ENCODE data around the gene WDR35. TPM values are rescaled to one million over a fixed set of nuclear protein-coding genes. Genes with fewer than 3 reads are reported as not detected.

WDR35 gene
- total RNA-seq, 1 experiment from 2014 or later = 16.7 TPM

- Histone ChIP-seq H3K4me2 (ENCODE audit: insufficient read depth, insufficient read length, low read length) (peak overlapping the region; percentile 74), H3K79me2 (ENCODE audit: insufficient read depth, low read length) (no peaks in the 10 kb centered on the region), H2BK20ac (ENCODE audit: low read depth, low read length, poor library complexity, severe bottlenecking) (no peak overlapping the region), H3K79me1 (ENCODE audit: insufficient read depth, low read depth, low read length, poor library complexity, severe bottlenecking) (no peaks in the 10 kb centered on the region), H2AFZ (ENCODE audit: low read length) (no peak overlapping the region), H3K23me2 (ENCODE audit: insufficient read length, low read depth, low read length, poor library complexity, severe bottlenecking) (peaks cover 8% of the 10 kb centered on the region), H3K56ac (ENCODE audit: insufficient read length, low read depth, low read length) (no peak overlapping the region), H3K23ac (ENCODE audit: insufficient read length, low read depth, low read length) (no peak overlapping the region), H2BK15ac (ENCODE audit: low read depth, low read length) (no peak overlapping the region), H4K5ac (ENCODE audit: insufficient read length, low read depth, low read length) (no peak overlapping the region), H3K4ac (ENCODE audit: low read depth, low read length) (no peak overlapping the region), H3K27me3 (ENCODE audit: insufficient read depth, low read length) (peaks cover 5% of the 10 kb centered on the region; the same call in 1 of the 2 replicates), H3K14ac (ENCODE audit: insufficient read depth, low read length) (peak overlapping the region; percentile 85), H2BK120ac (ENCODE audit: low read depth, low read length, poor library complexity, severe bottlenecking) (no peak overlapping the region), H4K8ac (replicated peaks; ENCODE audit: insufficient read length, low read depth, low read length) (no peak overlapping the region), H3K4me1 (ENCODE audit: insufficient read depth, low read length) (no peaks in the 10 kb centered on the region), H4K20me1 (ENCODE audit: control insufficient read depth, insufficient read depth, insufficient read length) (no peaks in the 10 kb centered on the region), H3T11ph (ENCODE audit: low read length) (no peak overlapping the region), H3K27ac (ENCODE audit: insufficient read length, low read depth, low read length) (no peak overlapping the region), H2AK5ac (ENCODE audit: insufficient read length, low read length) (no peak overlapping the region), H2BK5ac (ENCODE audit: insufficient read length, low read length) (no peak overlapping the region), H4K91ac (ENCODE audit: insufficient read length, low read depth, low read length) (no peak overlapping the region), H3K9ac (ENCODE audit: extremely low read depth, insufficient read length, low read length) (no peak overlapping the region), H3K9me3 (ENCODE audit: control insufficient read depth, low read depth, low read length) (no peaks in the 10 kb centered on the region), H3K18ac (ENCODE audit: insufficient read length, low read depth, low read length) (peak overlapping the region; percentile 46), H2BK12ac (ENCODE audit: insufficient read length, low read depth, low read length) (no peak overlapping the region)
- no CpG with 5 or more reads among the region's 52 CpGs for WGBS (ENCODE audit: extremely low coverage, insufficient read length, low lambda C conversion rate)
- peak; percentile 73 for DNase-seq
- peak overlapping the region; percentile 74 to 82 for H3K4me3 Mint-ChIP-seq
- H3K36me3 Mint-ChIP-seq (ENCODE audit: insufficient read depth in 1 of 3, low read depth in 3 of 3) = no peaks in the 10 kb centered on the region; a peak in 1 of 7 replicates
- peaks cover 4 to 12% of the 10 kb centered on the region in 2 experiments for H3K4me1 Mint-ChIP-seq
- peaks cover 51% of the 10 kb centered on the region for H3K27me3 Mint-ChIP-seq (ENCODE audit: low read depth)
- no peak overlapping the region; a peak in 1 of 7 replicates for H3K27ac Mint-ChIP-seq
- H3K9me3 Mint-ChIP-seq = no peaks in the 10 kb centered on the region
- TF ChIP-seq CTCF (conservative IDR thresholded peaks at IDR 0.05) = no peak
These were observed 121.0 kb downstream of the WDR35 start for GRCh38 chr2:19868701-19869580.

Data from H9 (cell line).